ENCODE data around the gene ATP6V1E1. TPM values are rescaled to one million over a fixed set of nuclear protein-coding genes. Genes with fewer than 3 reads are reported as not detected.

ATP6V1E1 gene
- polyA plus RNA-seq, 1 of the 3 experiments (the other 2 are of a cell fraction), result 140 TPM

DNA sequence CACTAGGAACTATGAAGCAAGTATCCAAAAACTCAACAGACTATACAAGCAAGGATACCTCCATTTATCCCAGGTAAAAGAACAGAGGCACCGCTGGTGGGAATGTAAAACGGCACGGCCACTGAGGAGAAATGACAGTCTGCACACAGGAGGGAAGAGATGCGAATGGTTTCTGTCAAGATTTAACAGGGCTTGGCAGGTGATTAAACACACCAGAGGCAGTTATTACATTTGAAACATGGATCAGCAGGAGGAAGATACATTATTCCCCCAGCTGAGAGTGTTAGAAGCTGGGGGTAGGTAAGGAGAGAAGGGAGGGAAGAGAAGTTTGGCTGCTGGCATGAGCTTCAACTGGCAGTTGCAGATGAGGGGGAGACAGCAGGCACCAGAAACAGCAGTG, 30.2 kb downstream of the ATP6V1E1 start:
- Histone ChIP-seq H3K36me3 (replicated peaks in 1 of 2; ENCODE audit: control insufficient read depth in 1 of 2, insufficient read depth in 2 of 2, low read length in 1 of 2) (peaks cover 36 to 59% of the 10 kb centered on the region in 2 experiments), H3F3A (replicated peaks; ENCODE audit: insufficient read depth) (no peaks in the 10 kb centered on the region)
- CTCF ChIA-PET, result no interaction called here

DNA sequence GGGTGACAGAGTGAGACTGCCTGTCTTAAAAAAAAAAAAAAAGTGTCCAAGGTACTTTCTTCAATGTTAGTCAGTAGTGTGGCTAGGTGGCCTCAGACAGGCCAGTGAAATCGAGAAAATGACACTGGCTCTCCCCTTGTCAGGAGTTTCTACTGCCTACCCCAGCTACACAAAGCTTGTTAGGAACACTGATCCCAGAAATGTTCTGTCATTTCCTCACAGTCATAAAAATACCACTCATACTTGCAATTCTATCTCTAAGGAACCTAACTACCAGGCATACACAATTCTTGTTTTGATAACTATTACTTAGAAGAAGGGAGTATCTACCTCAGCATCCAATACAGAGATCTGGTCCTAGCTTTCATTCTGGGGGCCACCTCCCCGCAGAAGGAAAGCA, 31.3 kb downstream of the ATP6V1E1 start:
- Histone ChIP-seq H3K27me3 (ENCODE audit: insufficient read depth) (no peaks in the 10 kb centered on the region), H3K79me2 (ENCODE audit: insufficient read depth) (peaks cover 7% of the 10 kb centered on the region; the same call in 1 of the 2 replicates), H3K27ac (ENCODE audit: low read depth in 2 of 2, low read length in 1 of 2) (no peak overlapping the region), H3K4me3 (ENCODE audit: low read depth in 2 of 2, low read length in 1 of 2) (no peak overlapping the region), H3F3A (replicated peaks; ENCODE audit: insufficient read depth) (no peaks in the 10 kb centered on the region), H3K9me3 (no peaks in the 10 kb centered on the region), H3K4me2 (no peak overlapping the region), H2AFZ (ENCODE audit: low read depth) (no peak overlapping the region), H3K4me1 (ENCODE audit: control insufficient read depth in 1 of 2, insufficient read depth in 2 of 2, low read depth in 1 of 2, low read length in 1 of 2) (peaks cover 0 to 4% of the 10 kb centered on the region in 2 experiments; a peak in 1 of 4 replicates), H3K9ac (no peak overlapping the region), H4K20me1 (ENCODE audit: insufficient read depth) (no peaks in the 10 kb centered on the region), H3K36me3 (replicated peaks in 1 of 2; ENCODE audit: control insufficient read depth in 1 of 2, insufficient read depth in 2 of 2, low read length in 1 of 2) (peaks cover 44 to 66% of the 10 kb centered on the region in 2 experiments), H3K9me2 (no peaks in the 10 kb centered on the region)
- ChIA-PET CTCF (interaction anchor here (0.9 to 2.5 kb wide), 3 partner anchors 9 to 64 kb away, joined by 3 to 6 read pairs (median 3); no protein-coding TSS in a partner anchor), POLR2A (interaction anchor here (0.5 to 0.6 kb wide), 2 partner anchors 127 to 164 kb away, joined by 3 read pairs; no protein-coding TSS in a partner anchor)
- DNase-seq, result no peak
- 89% methylated on average over 2 of the region's 2 CpGs for WGBS (ENCODE audit: low lambda C conversion rate)
- TF ChIP-seq NRF1 (IDR thresholded peaks at IDR 0.05; ENCODE audit: low read depth, low read length) (no peak), TEAD4 (IDR thresholded peaks at IDR 0.05; ENCODE audit: borderline replicate concordance, insufficient read depth) (no peak), MXI1 (IDR thresholded peaks at IDR 0.05; ENCODE audit: low read depth, low read length) (no peak)
- TF ChIP-seq, protein P1, sequence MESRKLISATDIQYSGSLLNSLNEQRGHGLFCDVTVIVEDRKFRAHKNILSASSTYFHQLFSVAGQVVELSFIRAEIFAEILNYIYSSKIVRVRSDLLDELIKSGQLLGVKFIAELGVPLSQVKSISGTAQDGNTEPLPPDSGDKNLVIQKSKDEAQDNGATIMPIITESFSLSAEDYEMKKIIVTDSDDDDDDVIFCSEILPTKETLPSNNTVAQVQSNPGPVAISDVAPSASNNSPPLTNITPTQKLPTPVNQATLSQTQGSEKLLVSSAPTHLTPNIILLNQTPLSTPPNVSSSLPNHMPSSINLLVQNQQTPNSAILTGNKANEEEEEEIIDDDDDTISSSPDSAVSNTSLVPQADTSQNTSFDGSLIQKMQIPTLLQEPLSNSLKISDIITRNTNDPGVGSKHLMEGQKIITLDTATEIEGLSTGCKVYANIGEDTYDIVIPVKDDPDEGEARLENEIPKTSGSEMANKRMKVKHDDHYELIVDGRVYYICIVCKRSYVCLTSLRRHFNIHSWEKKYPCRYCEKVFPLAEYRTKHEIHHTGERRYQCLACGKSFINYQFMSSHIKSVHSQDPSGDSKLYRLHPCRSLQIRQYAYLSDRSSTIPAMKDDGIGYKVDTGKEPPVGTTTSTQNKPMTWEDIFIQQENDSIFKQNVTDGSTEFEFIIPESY (IDR thresholded peaks at IDR 0.05; ENCODE audit: borderline replicate concordance, low read depth), result no peak

More for the DNA sequence above, 30.2 kb downstream of the ATP6V1E1 start:
- POLR2A ChIA-PET, result no interaction called here
- Histone ChIP-seq H4K20me1 (ENCODE audit: insufficient read depth) (0 out of 2 replicates have a peak, but pooled peaks cover 3% of the 10 kb centered on the region), H3K9me2 (no peaks in the 10 kb centered on the region), H3K4me1 (ENCODE audit: control insufficient read depth in 1 of 2, insufficient read depth in 2 of 2, low read depth in 1 of 2, low read length in 1 of 2) (peaks cover 0 to 4% of the 10 kb centered on the region in 2 experiments; a peak in 1 of 4 replicates), H3K27me3 (ENCODE audit: insufficient read depth) (no peaks in the 10 kb centered on the region), H2AFZ (ENCODE audit: low read depth) (no peak overlapping the region), H3K9ac (no peak overlapping the region), H3K4me2 (no peak overlapping the region), H3K79me2 (ENCODE audit: insufficient read depth) (peaks cover 18% of the 10 kb centered on the region), H3K4me3 (ENCODE audit: low read depth in 2 of 2, low read length in 1 of 2) (no peak overlapping the region), H3K27ac (ENCODE audit: low read depth in 2 of 2, low read length in 1 of 2) (no peak overlapping the region), H3K9me3 (no peaks in the 10 kb centered on the region)
- 96% methylated on average over 4 of the region's 4 CpGs for WGBS (ENCODE audit: low lambda C conversion rate)
- no peak for TF ChIP-seq NFIC (IDR thresholded peaks at IDR 0.05; ENCODE audit: borderline replicate concordance)
- no peak for TF ChIP-seq TAF1 (IDR thresholded peaks at IDR 0.05; ENCODE audit: borderline replicate concordance, low read depth, low read length)
- TF ChIP-seq EZH2phosphoT487 (IDR thresholded peaks at IDR 0.05; ENCODE audit: borderline replicate concordance, low read depth), result no peak
- TF ChIP-seq FOSL2 (IDR thresholded peaks at IDR 0.05; ENCODE audit: borderline replicate concordance, low read depth), result no peak
- no peak for TF ChIP-seq RCOR1 (IDR thresholded peaks at IDR 0.05; ENCODE audit: low read length)
- TF ChIP-seq FOXM1 (IDR thresholded peaks at IDR 0.05; ENCODE audit: low read depth), result no peak
- no peak for TF ChIP-seq YY1 (IDR thresholded peaks at IDR 0.05; ENCODE audit: low read depth)
- DNase-seq, result no peak

Data from SK-N-SH (cell line).